Transverse colon (tissue), 4 donors: ENCODE results near the gene ZBTB5. TPM values are rescaled to one million over a fixed set of nuclear protein-coding genes. Genes with fewer than 3 reads are reported as not detected.

Experiments
- DNase-seq: peaks from one replicate; pipeline ENCODE4 v3.0.0-alpha.2; 2019
- H3K27ac ChIP-seq, 4 donors: fragments of 200-600 bp; sonication (generic); 2 replicates each; pipeline ENCODE4 v1.5.1; 2016 to 2018; ENCODE audit warnings: inconsistent platforms in 4 of 4
- H3K27me3 ChIP-seq: fragments of 200-600 bp; sonication (generic); 2 replicates; pipeline ENCODE4 v1.5.1; 2017; ENCODE audit warnings: inconsistent platforms
- H3K36me3 ChIP-seq, 4 donors: fragments of 200-600 bp; sonication (generic); 2 replicates each; pipeline ENCODE4 v1.5.1; 2017 to 2019; ENCODE audit warnings: inconsistent platforms in 4 of 4
- H3K4me1 ChIP-seq, 4 donors: fragments of 200-600 bp; sonication (generic); 2 replicates each; pipeline ENCODE4 v1.5.1; 2017 to 2020; ENCODE audit warnings: inconsistent platforms in 4 of 4
- H3K4me3 ChIP-seq, 4 donors: fragments of 200-600 bp; sonication (generic); 1 replicate in 1 of 4; 2 replicates in 3 of 4; pipeline versions ENCODE4 v1.5.1 to v1.6.1; 2017 to 2019; ENCODE audit warnings: inconsistent platforms in 4 of 4
- H3K9me3 ChIP-seq, 2 donors: fragments of 200-600 bp; sonication (generic); 2 replicates each; pipeline ENCODE4 v1.5.1; 2017 to 2019; ENCODE audit warnings: inconsistent platforms in 2 of 2
- EP300 ChIP-seq: sonication (generic); formaldehyde crosslinking; IDR thresholded peaks from one replicate; pipeline ENCODE4 v1.6.1; 2017; ENCODE audit warnings: antibody characterized with exemption, low read depth
- POLR2A ChIP-seq: fragments of 450-650 bp; IDR thresholded peaks from one replicate; pipeline ENCODE4 v1.6.1; 2016; ENCODE audit warnings: antibody characterized with exemption, mild to moderate bottlenecking, moderate library complexity
- POLR2AphosphoS5 ChIP-seq, 3 donors: sonication (generic); formaldehyde crosslinking; IDR thresholded peaks; one replicate each; pipeline ENCODE4 v1.6.1; 2016; ENCODE audit warnings: antibody characterized with exemption in 3 of 3
- WGBS, 2 donors: methylation state at CpG; one replicate each; pipeline ENCODE4 v1.1.5; 2018; ENCODE audit warnings: low coverage in 1 of 2; 5-methylcytosine and 5-hydroxymethylcytosine counted together
- in situ Hi-C, 4 donors: fragments of 200-750 bp; cut with MboI; loops; one replicate each; pipeline versions ENCODE4 v1.15.0 to v1.15.1; 2017; ENCODE audit warnings: low sequenced_read_pairs in 3 of 4, low pct_ligation_motif_present in 1 of 4, low pct_unique_long_range_greater_than_20kb in 1 of 4
- intact Hi-C: fragments of 100-400 bp; cut with DNase I; formaldehyde crosslinking; loops from one replicate; pipeline ENCODE4 v1.15.1; 2023; ENCODE audit warnings: low total_unique reads
- total RNA-seq, 4 donors: library from RNA; depleted of rRNA; stranded (reverse); fragments of >200 nt; gene quantifications; one replicate each; pipeline ENCODE4 v1.1.0, GENCODE V29; 2016
- TF ChIP-seq, protein P1 (sequence below), 5 experiments: fragments of 200-600 bp in 3 of 5; fragments of 450-650 bp in 2 of 5; sonication (generic) in 3 of 5; IDR thresholded peaks; 1 replicate in 2 of 5; 2 replicates in 3 of 5; pipeline ENCODE4 v1.5.1; 2016 to 2017; ENCODE audit warnings: antibody characterized with exemption in 5 of 5, inconsistent platforms in 3 of 5, mild to moderate bottlenecking in 2 of 5, moderate library complexity in 1 of 5

The ZBTB5 gene
- total RNA-seq, 4 donors from 2014 or later, result 3.2 to 14.6 (median 12.8) TPM

DNA sequence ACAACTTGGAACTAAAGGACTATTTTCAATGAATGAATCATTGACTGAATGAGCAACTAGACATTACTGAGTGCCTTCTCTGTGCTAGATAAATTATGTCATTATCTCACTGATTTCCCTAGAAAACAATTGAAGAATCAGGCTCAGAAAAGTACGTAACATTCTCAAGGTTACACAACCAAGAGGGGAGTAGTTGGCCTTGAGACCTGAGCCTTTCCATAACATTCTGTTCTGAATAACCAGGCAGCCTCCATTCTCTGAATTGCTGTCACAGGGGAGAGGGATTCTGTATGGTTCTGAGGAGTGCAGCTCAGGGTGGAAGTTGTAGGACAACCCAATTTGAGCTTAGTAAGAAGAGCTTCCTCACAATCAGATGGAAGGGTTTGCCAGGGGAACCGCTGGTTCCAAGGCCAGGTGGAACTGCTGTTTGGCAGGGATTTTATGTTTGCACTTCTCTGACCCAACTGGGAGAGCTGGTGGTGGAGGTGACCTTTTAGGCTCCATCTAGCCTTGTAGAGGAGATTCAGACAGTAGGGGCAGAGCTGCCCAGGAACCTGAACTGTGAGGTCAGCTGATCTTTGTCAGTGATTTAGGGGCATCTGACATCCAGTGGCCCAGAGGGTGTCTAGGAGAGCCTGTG lies 36.8 kb upstream of the ZBTB5 start:
- in situ Hi-C loops (no loop called here), intact Hi-C loops (no loop called here)
- no peak for DNase-seq
- Histone ChIP-seq H3K36me3 (peaks cover 0 to 34% (median 15%) of the 10 kb centered on the region in 4 donors), H3K4me3 (no peak overlapping the region), H3K4me1 (no peaks in the 10 kb centered on the region), H3K27ac (no peak overlapping the region), H3K9me3 (no peaks in the 10 kb centered on the region), H3K27me3 (no peaks in the 10 kb centered on the region)
- 73 to 80% methylated on average over 1 to 2 of the region's 2 CpGs for WGBS, 2 donors
- TF ChIP-seq EP300 (no peak), POLR2AphosphoS5 (IDR thresholded peaks at IDR 0.05) (no peak), POLR2A (no peak)
- TF ChIP-seq, protein P1, sequence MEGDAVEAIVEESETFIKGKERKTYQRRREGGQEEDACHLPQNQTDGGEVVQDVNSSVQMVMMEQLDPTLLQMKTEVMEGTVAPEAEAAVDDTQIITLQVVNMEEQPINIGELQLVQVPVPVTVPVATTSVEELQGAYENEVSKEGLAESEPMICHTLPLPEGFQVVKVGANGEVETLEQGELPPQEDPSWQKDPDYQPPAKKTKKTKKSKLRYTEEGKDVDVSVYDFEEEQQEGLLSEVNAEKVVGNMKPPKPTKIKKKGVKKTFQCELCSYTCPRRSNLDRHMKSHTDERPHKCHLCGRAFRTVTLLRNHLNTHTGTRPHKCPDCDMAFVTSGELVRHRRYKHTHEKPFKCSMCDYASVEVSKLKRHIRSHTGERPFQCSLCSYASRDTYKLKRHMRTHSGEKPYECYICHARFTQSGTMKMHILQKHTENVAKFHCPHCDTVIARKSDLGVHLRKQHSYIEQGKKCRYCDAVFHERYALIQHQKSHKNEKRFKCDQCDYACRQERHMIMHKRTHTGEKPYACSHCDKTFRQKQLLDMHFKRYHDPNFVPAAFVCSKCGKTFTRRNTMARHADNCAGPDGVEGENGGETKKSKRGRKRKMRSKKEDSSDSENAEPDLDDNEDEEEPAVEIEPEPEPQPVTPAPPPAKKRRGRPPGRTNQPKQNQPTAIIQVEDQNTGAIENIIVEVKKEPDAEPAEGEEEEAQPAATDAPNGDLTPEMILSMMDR (IDR thresholded peaks at IDR 0.05), result no peak

DNA sequence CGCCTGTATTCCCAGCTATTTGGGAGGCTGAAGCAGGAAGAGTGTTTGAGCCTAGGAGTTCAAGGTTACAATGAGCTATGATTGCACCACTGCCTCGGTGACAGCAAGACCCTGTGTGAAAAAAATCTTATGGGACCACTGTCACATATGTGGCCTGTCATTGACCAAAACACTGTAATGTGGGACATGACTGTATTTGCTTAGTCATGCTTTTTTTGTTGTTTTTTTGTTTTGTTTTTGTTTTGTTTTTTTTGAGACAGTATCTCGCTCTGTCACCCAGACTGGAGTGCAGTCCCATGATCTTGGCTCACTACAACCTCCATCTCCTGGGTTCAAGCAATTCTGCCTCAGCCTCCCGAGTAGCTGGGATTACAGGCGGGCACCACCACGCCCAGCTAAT lies 34.0 kb upstream of the ZBTB5 start:
- no peak for TF ChIP-seq EP300
- Histone ChIP-seq H3K4me1 (no peaks in the 10 kb centered on the region), H3K4me3 (no peak overlapping the region), H3K27me3 (no peaks in the 10 kb centered on the region), H3K9me3 (no peaks in the 10 kb centered on the region), H3K36me3 (peaks cover 0 to 41% (median 17%) of the 10 kb centered on the region in 4 donors), H3K27ac (no peak overlapping the region)
- DNase-seq, result no peak
- 80 to 88% methylated on average over 1 to 6 of the region's 6 CpGs for WGBS, 2 donors
- in situ Hi-C loops (loop anchor here in 1 of 4 donors (25.0 kb wide), 1 partner anchor 413 kb away; the partner anchor contains the start of gene SLC25A51), intact Hi-C loops (no loop called here)

DNA sequence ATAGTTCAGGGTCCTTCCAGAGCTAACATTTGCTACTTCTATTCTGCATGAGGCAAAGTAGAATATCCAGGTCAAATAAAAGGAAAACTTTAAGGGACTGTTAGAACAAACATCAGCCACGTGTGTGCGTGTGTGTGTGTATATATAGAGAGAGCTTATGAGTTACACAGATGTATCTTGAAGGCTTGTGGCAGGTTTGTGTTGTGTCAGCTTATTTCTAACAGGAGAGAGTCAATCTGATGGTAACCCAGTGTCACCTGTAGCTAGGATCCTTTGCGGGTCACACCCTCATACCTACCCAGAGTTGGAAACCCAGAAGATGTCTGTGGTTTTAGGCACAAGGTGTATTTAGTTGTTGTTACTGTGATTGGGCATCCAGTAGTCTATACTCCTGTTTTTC lies 33.2 kb upstream of the ZBTB5 start:
- Histone ChIP-seq H3K4me3 (no peak overlapping the region), H3K4me1 (no peaks in the 10 kb centered on the region), H3K27ac (no peak overlapping the region), H3K36me3 (peaks cover 0 to 50% (median 17%) of the 10 kb centered on the region in 4 donors), H3K9me3 (no peaks in the 10 kb centered on the region), H3K27me3 (no peaks in the 10 kb centered on the region)
- 45 to 59% methylated on average over 2 to 3 of the region's 3 CpGs for WGBS, 2 donors
- no peak for DNase-seq
- TF ChIP-seq, protein P1 (IDR thresholded peaks at IDR 0.05), result no peak
- TF ChIP-seq POLR2AphosphoS5 (IDR thresholded peaks at IDR 0.05) (no peak), POLR2A (no peak), EP300 (no peak)
- intact Hi-C loops, result no loop called here
- in situ Hi-C loops, result loop anchor here in 1 of 4 donors (25.0 kb wide), 1 partner anchor 414 kb away; the partner anchor contains the start of gene SLC25A51

DNA sequence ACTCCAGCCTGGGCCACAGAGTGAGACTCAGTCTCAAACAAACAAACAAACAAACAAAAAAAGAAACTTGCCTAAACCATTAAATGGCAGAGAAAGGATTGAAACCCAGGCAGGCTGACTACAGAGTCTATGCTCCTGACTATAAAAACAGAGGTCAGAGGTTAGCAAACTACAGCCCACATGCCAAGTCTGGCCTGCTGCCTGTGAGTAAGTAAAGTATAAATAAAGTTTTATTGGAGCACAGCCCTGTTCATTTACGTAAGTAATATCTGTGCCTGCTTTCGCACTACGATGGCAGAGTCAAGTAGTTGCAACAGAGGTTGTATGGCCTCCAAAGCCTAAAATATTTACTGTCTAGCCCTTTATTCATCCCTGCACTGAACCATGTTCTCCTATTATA lies 32.1 kb upstream of the ZBTB5 start:
- peaks cover 0 to 53% (median 14%) of the 10 kb centered on the region in 4 donors for H3K36me3 ChIP-seq
- H3K27ac ChIP-seq, result no peak overlapping the region
- no peaks in the 10 kb centered on the region for H3K4me1 ChIP-seq
- H3K9me3 ChIP-seq, result no peaks in the 10 kb centered on the region
- no peak for TF ChIP-seq EP300
- TF ChIP-seq POLR2A, result no peak
- TF ChIP-seq, protein P1 (IDR thresholded peaks at IDR 0.05), result no peak
- no peak for TF ChIP-seq POLR2AphosphoS5 (IDR thresholded peaks at IDR 0.05)
- in situ Hi-C loops (loop anchor here in 1 of 4 donors (25.0 kb wide), 1 partner anchor 415 kb away; the partner anchor contains the start of gene SLC25A51), intact Hi-C loops (no loop called here)
- no peaks in the 10 kb centered on the region for H3K27me3 ChIP-seq
- H3K4me3 ChIP-seq, result no peak overlapping the region
- DNase-seq, result no peak
- 91 to 96% methylated on average over 3 of the region's 3 CpGs for WGBS, 2 donors
